Stimulated activated naive B cell treated with anti-CD40 and anti-IgM and Interleukin-4, amounts not matched to agents 10 μg/mL and 1 μg/mL and 100 μg/mL, for 72 hours (primary cell): ENCODE measurements around the gene WWOX.

Experiments
- ATAC-seq, 2 donors: fragments of 150-1000 bp; cut with Tn5 transposase; replicated peaks; 2 replicates each; pipeline ENCODE4 v1.10.0; 2021; ENCODE audit warnings: moderate library complexity in 1 of 2
- DNase-seq: peaks from one replicate; pipeline ENCODE4 v3.0.0; 2021
- H3K27ac Mint-ChIP-seq: one replicate; pipeline ENCODE4 v1.8.0; 2022; ENCODE audit warnings: mild to moderate bottlenecking, mixed read lengths
- H3K27me3 Mint-ChIP-seq, 2 donors: one replicate each; pipeline ENCODE4 v1.8.0; 2022; ENCODE audit warnings: mixed read lengths in 2 of 2
- H3K36me3 Mint-ChIP-seq, 2 donors: one replicate each; pipeline ENCODE4 v1.8.0; 2022; ENCODE audit warnings: mixed read lengths in 2 of 2, mild to moderate bottlenecking in 1 of 2
- H3K4me1 Mint-ChIP-seq, 2 donors: one replicate each; pipeline ENCODE4 v1.8.0; 2022; ENCODE audit warnings: mixed read lengths in 2 of 2, mild to moderate bottlenecking in 1 of 2
- H3K4me3 Mint-ChIP-seq, 2 donors: one replicate each; pipeline ENCODE4 v1.8.0; 2022; ENCODE audit warnings: mild to moderate bottlenecking in 2 of 2, mixed read lengths in 2 of 2, moderate library complexity in 1 of 2
- H3K9me3 Mint-ChIP-seq, 2 donors: one replicate each; pipeline ENCODE4 v1.8.0; 2022; ENCODE audit warnings: mixed read lengths in 2 of 2, mild to moderate bottlenecking in 1 of 2

The WWOX gene

GRCh38 chr16:78094998-78095397 is 4.5 kb upstream of the WWOX start:
- DNase-seq = no peak
- Mint-ChIP-seq H3K4me3 (no peak overlapping the region), H3K9me3 (peaks cover 2 to 4% of the 10 kb centered on the region in 2 donors), H3K4me1 (peaks cover 5 to 12% of the 10 kb centered on the region in 2 donors), H3K27ac (no peak overlapping the region), H3K36me3 (no peaks in the 10 kb centered on the region), H3K27me3 (peaks cover 18 to 23% of the 10 kb centered on the region in 2 donors)
- ATAC-seq = no peak

DNA sequence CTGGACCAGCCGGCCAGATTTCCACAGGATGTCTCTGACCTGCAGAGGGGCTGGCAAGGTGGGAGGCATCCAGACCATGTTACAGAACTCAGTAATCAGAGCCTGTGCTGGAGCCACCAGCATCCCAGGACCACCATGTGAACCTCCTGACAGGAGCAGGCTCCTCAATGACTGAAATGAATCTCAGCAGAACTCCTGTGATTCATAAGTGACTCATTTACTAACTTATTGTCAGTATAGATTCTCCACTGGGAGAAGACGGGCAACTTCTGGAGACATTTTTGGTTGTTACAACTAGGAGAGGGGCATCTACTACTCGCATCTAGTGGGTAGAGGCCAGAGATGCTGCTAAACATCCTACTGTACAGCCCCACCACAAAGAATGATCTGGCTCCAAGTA is 3.1 kb upstream of the WWOX start:
- peaks cover 2 to 4% of the 10 kb centered on the region in 2 donors for H3K9me3 Mint-ChIP-seq
- DNase-seq (no peak), ATAC-seq (no peak)
- H3K36me3 Mint-ChIP-seq = no peaks in the 10 kb centered on the region
- no peak overlapping the region for H3K27ac Mint-ChIP-seq
- peaks cover 18 to 23% of the 10 kb centered on the region in 2 donors for H3K27me3 Mint-ChIP-seq
- H3K4me1 Mint-ChIP-seq = peaks cover 7 to 12% of the 10 kb centered on the region in 2 donors
- H3K4me3 Mint-ChIP-seq = no peak overlapping the region

DNA sequence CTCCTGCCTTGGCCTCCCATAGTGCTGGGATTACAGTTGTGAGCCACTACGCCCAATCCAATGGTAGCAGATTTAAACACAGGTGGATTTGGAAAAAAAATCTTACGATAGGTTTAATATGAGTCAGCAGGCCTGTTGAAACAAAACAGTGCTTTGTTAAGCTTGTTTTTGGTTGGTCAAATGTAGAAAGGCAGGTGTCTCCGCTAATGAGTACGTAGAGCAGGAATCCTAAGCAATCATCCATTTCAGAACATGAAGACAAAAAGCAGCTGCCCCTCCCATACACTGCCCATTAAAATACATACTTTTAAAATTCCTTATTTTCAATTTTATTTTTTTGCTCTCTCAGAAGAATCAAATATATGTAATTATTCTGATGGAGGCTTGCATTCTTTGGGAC is 1.9 kb upstream of the WWOX start:
- Mint-ChIP-seq H3K4me3 (no peak overlapping the region), H3K36me3 (no peaks in the 10 kb centered on the region), H3K9me3 (peaks cover 2 to 4% of the 10 kb centered on the region in 2 donors), H3K4me1 (peaks cover 9 to 12% of the 10 kb centered on the region in 2 donors), H3K27me3 (peaks cover 13 to 17% of the 10 kb centered on the region in 2 donors), H3K27ac (no peak overlapping the region)
- no peak for ATAC-seq
- no peak for DNase-seq

- Mint-ChIP-seq H3K27ac (no peak overlapping the region), H3K36me3 (no peaks in the 10 kb centered on the region), H3K4me3 (no peak overlapping the region), H3K4me1 (peaks cover 9 to 12% of the 10 kb centered on the region in 2 donors), H3K27me3 (peaks cover 11 to 17% of the 10 kb centered on the region in 2 donors), H3K9me3 (peaks cover 2 to 4% of the 10 kb centered on the region in 2 donors)
- no peak for DNase-seq
- no peak for ATAC-seq
Observed at GRCh38 chr16:78098087-78098486, 1.4 kb upstream of the WWOX start.

GRCh38 chr16:78098595-78099270 is 721 bp upstream of the WWOX start:
- Mint-ChIP-seq H3K4me3 (peak overlapping the region; percentile 94 to 97), H3K4me1 (peaks cover 9 to 16% of the 10 kb centered on the region in 2 donors), H3K9me3 (peaks cover 2 to 4% of the 10 kb centered on the region in 2 donors), H3K27ac (peak overlapping the region; percentile 94), H3K36me3 (no peaks in the 10 kb centered on the region), H3K27me3 (peaks cover 10 to 15% of the 10 kb centered on the region in 2 donors)
- DNase-seq (no peak), ATAC-seq (no peak)

GRCh38 chr16:78100112-78100467 is 636 bp downstream of the WWOX start:
- ATAC-seq (peak; percentile 31 to 36), DNase-seq (no peak)
- H3K27ac Mint-ChIP-seq = peak overlapping the region; percentile 94
- peak overlapping the region; percentile 94 to 97 for H3K4me3 Mint-ChIP-seq
- no peaks in the 10 kb centered on the region for H3K36me3 Mint-ChIP-seq
- peaks cover 9 to 22% of the 10 kb centered on the region in 2 donors for H3K4me1 Mint-ChIP-seq
- peaks cover 0 to 7% of the 10 kb centered on the region in 2 donors for H3K27me3 Mint-ChIP-seq
- no peaks in the 10 kb centered on the region for H3K9me3 Mint-ChIP-seq

DNA sequence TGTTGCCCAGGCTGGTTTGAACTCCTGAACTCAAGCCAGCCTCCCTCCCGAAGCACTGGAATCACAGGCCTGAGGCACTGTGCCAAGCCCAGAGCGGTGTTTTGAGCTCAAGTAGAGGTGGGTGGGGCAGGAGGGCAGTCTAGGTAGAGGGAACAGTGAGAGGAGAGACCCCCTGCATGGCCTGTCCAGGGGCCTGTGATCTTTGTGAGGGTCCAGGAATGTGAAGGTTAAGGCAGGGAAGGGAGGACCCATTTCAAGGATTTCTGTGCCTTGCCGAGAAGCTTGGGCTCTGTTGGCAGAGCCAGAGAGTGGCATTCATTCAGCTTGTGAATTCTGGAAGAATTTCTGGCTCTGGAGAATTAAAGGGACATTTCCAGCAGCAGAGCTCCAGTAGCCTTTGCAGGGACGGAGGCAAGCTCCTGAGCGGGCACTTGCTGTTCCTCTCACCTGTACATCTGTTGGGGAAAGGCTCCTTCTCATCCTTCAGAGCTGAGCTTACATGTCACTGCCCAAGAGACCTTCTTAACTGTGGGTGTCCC is 2.7 kb downstream of the WWOX start:
- Mint-ChIP-seq H3K27ac (no peak overlapping the region), H3K27me3 (no peaks in the 10 kb centered on the region), H3K4me1 (peaks cover 9 to 22% of the 10 kb centered on the region in 2 donors), H3K9me3 (no peaks in the 10 kb centered on the region), H3K4me3 (no peak overlapping the region), H3K36me3 (no peaks in the 10 kb centered on the region)
- no peak for ATAC-seq
- no peak for DNase-seq

DNA sequence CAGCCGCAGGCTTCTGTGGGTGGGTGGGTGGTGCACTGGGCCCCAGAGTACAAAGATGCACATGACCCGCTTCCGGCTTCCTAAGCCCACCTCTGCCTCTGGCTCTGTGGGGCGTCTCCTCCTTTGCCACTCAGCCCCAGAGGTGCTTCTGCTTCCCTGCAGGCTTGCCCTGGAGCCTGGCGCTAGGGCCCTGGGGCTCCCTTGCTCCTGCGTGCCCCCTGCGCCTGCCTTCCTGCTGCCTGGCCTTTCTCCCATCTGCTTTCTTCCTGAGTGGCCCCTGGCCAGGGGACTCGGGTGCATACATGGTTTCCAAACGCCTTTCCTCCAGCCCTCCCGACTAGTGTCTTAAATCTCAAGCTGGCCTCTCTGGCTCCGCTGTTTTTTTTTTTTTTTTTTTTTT is 3.4 kb downstream of the WWOX start:
- DNase-seq = no peak
- Mint-ChIP-seq H3K9me3 (no peaks in the 10 kb centered on the region), H3K4me3 (no peak overlapping the region), H3K27ac (no peak overlapping the region), H3K27me3 (no peaks in the 10 kb centered on the region), H3K36me3 (no peaks in the 10 kb centered on the region), H3K4me1 (peaks cover 9 to 22% of the 10 kb centered on the region in 2 donors)
- ATAC-seq = no peak

DNA sequence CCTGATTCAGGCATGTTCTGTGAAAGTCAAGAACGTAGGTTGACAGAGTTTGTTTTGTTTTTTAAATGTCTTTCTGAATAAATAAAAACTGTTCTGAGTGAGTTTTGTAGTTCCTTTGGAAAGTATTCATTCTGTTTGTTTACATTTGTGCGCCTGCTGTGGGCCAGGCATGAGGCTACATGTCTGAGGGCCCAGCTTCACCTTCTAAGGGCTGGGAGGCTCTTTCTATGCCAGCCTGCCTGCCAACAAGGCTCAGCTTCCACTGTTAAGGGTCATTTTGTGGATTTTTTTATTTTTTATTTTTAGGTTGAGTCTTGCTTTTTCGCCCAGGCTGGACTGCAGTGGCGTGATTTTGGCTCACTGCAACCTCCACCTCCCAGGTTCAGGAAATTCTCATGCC is 6.1 kb downstream of the WWOX start:
- Mint-ChIP-seq H3K36me3 (peaks cover 2 to 9% of the 10 kb centered on the region in 2 donors), H3K4me3 (no peak overlapping the region), H3K4me1 (peaks cover 2 to 10% of the 10 kb centered on the region in 2 donors), H3K27me3 (no peaks in the 10 kb centered on the region), H3K27ac (no peak overlapping the region), H3K9me3 (no peaks in the 10 kb centered on the region)
- no peak for DNase-seq
- ATAC-seq = no peak

DNA sequence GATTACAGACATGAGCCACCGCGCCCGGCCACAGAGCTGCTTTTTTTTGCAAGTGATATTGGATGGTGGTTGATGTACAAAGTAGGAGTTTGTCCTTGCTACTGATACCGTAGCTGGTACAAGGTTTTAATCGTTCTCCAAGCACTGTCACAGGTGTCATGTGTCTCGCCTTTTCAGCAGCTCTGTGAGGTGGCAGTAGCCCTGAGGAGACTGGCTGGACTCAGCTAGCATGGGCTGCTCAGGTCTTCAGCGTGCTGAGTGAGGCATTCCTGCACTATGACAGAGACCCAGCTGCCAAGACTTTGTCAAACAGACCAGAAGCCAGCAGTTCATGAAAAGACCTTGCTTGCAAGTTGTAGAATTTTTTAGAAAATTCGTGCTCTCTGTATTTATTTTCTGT is 7.2 kb downstream of the WWOX start:
- peaks cover 2 to 9% of the 10 kb centered on the region in 2 donors for H3K36me3 Mint-ChIP-seq
- H3K4me3 Mint-ChIP-seq = no peak overlapping the region
- H3K27me3 Mint-ChIP-seq = no peaks in the 10 kb centered on the region
- H3K9me3 Mint-ChIP-seq = no peaks in the 10 kb centered on the region
- peaks cover 2 to 10% of the 10 kb centered on the region in 2 donors for H3K4me1 Mint-ChIP-seq
- DNase-seq (no peak), ATAC-seq (no peak)
- H3K27ac Mint-ChIP-seq = no peak overlapping the region

DNA sequence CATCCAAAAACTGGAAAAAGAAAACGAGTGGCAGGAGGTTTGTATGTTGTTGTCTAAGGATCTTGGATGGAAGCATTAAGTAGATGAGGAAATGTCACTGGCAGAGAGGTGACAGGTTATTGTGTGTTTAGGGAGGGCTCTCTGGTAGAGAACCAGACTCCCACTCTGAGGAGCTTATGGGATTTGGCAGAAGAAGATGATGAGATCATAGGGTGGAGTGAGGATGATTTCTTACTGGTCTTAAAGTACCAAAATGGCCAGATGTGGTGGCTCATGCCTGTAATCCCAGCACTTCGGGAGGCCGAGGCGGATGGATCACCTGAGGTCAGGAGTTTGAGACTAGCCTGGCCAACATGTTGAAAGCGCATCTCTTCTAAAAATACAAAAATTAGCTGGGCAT is 9.0 kb downstream of the WWOX start:
- H3K4me3 Mint-ChIP-seq = no peak overlapping the region
- ATAC-seq (no peak), DNase-seq (no peak)
- no peaks in the 10 kb centered on the region for H3K9me3 Mint-ChIP-seq
- no peaks in the 10 kb centered on the region for H3K27me3 Mint-ChIP-seq
- peaks cover 0 to 10% of the 10 kb centered on the region in 2 donors for H3K4me1 Mint-ChIP-seq
- no peak overlapping the region for H3K27ac Mint-ChIP-seq
- peaks cover 8 to 14% of the 10 kb centered on the region in 2 donors for H3K36me3 Mint-ChIP-seq

DNA sequence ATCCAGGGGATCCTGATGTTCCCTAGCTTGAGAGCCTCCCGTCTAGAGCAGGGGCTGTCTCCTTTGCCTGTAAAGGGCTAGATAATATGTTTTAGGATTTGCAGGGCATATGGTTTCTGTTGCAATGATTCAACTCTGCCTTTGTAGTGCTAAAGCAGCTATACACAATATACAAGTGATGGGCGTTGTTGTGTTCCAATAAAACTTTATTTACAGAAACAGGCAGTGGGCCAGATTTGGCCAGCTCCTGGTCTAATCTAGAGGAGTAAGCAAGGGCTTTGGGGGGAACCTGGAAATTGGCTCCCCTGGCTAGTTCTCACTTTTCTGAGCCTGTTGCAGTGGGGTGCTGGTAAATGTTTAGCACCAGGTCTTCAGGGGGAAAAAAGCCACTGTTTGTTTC is 13.8 kb downstream of the WWOX start:
- Mint-ChIP-seq H3K4me3 (no peak overlapping the region), H3K4me1 (no peaks in the 10 kb centered on the region), H3K36me3 (peaks cover 10 to 25% of the 10 kb centered on the region in 2 donors), H3K27ac (no peak overlapping the region), H3K9me3 (no peaks in the 10 kb centered on the region), H3K27me3 (no peaks in the 10 kb centered on the region)
- ATAC-seq (no peak), DNase-seq (no peak)

DNA sequence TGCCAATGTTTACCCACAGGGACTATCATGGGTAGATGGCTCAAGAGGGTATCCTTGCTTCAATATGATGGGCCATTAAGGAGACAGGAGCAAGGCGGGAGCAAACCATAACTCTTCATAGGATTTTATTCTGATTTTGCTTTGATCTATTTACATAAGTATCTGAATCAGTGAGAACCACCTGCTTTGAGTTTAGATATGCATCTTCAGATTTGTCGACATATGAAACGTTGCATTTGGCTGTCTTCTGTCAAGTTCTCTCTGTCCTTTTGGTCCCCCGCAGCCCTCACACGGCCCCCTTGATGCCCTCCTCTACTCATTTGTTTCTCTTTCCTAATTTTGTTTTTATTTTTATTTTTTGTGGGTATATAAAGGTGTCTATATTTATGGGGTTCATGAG is 16.2 kb downstream of the WWOX start:
- no peak for ATAC-seq
- no peaks in the 10 kb centered on the region for H3K9me3 Mint-ChIP-seq
- no peak overlapping the region for H3K27ac Mint-ChIP-seq
- no peaks in the 10 kb centered on the region for H3K27me3 Mint-ChIP-seq
- DNase-seq = no peak
- H3K4me1 Mint-ChIP-seq = no peaks in the 10 kb centered on the region
- peaks cover 11 to 22% of the 10 kb centered on the region in 2 donors for H3K36me3 Mint-ChIP-seq
- H3K4me3 Mint-ChIP-seq = no peak overlapping the region

- Mint-ChIP-seq H3K36me3 (peaks cover 9 to 25% of the 10 kb centered on the region in 2 donors), H3K27ac (no peak overlapping the region), H3K4me1 (no peaks in the 10 kb centered on the region), H3K27me3 (no peaks in the 10 kb centered on the region), H3K9me3 (no peaks in the 10 kb centered on the region), H3K4me3 (no peak overlapping the region)
- DNase-seq (no peak), ATAC-seq (no peak)
Observed at GRCh38 chr16:78116946-78117345, 17.5 kb downstream of the WWOX start.

DNA sequence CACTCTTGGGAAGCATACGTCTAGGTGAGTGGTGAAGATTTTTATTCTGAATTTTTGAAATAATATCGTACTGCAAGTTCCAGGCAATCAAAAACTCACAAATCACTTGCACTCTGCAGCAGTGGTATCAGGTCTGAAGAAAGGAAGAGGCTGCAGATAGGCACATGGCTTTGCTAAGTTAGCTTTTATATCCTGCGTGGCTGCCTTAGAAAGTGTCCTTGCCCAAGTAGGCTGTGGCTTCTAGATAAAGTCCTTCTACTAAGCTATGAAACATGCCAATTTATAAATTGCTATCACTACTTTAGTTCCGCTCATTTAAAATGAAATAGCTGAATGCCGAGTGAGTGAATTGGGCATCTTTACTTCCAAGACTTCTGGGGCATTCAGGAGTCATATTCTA is 17.9 kb downstream of the WWOX start:
- H3K4me3 Mint-ChIP-seq = no peak overlapping the region
- H3K27me3 Mint-ChIP-seq = no peaks in the 10 kb centered on the region
- DNase-seq = no peak
- H3K36me3 Mint-ChIP-seq = peaks cover 8 to 25% of the 10 kb centered on the region in 2 donors
- H3K4me1 Mint-ChIP-seq = no peaks in the 10 kb centered on the region
- H3K9me3 Mint-ChIP-seq = no peaks in the 10 kb centered on the region
- H3K27ac Mint-ChIP-seq = no peak overlapping the region
- ATAC-seq = no peak
